K562 (cell line): ENCODE data around the gene PLEKHG5. TPM values are rescaled to one million over a fixed set of nuclear protein-coding genes. Genes with fewer than 3 reads are reported as not detected.
A peak's percentile ranks its signal among the peaks of the same experiment; 100 is the strongest.

Source experiments
- EP300 ChIP-seq: IDR thresholded peaks from 2 replicates; pipeline ENCODE4 v1.6.1; 2012; ENCODE audit warnings: low read length, improper control_type of control experiment
- ESRRB ChIP-seq: fragments of 250-450 bp; sonication (Bioruptor Pico); IDR thresholded peaks from 2 replicates; pipeline ENCODE4 v1.5.0; 2020; ENCODE audit warnings: mild to moderate bottlenecking, moderate library complexity, borderline replicate concordance
- ETS2 ChIP-seq: IDR thresholded peaks from 2 replicates; pipeline ENCODE4 v1.6.1; 2016; ENCODE audit warnings: borderline replicate concordance, missing genetic modification characterization, mild to moderate bottlenecking, moderate library complexity, missing compliant biosample characterization; ENCODE audit not compliant: poor library complexity, severe bottlenecking
- PCBP1 ChIP-seq: fragments of 200-400 bp; formaldehyde crosslinking; IDR thresholded peaks from 2 replicates; pipeline ENCODE4 v1.6.1; 2018; ENCODE audit warnings: mild to moderate bottlenecking, low read depth, low read length; ENCODE audit not compliant: poor library complexity, severe bottlenecking
- TAF7 ChIP-seq: fragments of 450-650 bp; IDR thresholded peaks from 2 replicates; pipeline ENCODE4 v1.6.1; 2016; ENCODE audit warnings: missing genetic modification characterization, missing compliant biosample characterization
- TAF9B ChIP-seq: fragments of 450-650 bp; IDR thresholded peaks from 2 replicates; pipeline ENCODE4 v1.6.1; 2018; ENCODE audit warnings: mild to moderate bottlenecking; ENCODE audit not compliant: partially characterized antibody
- THRAP3 ChIP-seq: fragments of 450-650 bp; IDR thresholded peaks from 2 replicates; pipeline ENCODE4 v1.6.1; 2016; ENCODE audit warnings: mild to moderate bottlenecking, inconsistent platforms, borderline replicate concordance
- ZNF12 ChIP-seq: sonication (generic); formaldehyde crosslinking; IDR thresholded peaks from 2 replicates; pipeline ENCODE4 v1.4.0; 2020; ENCODE audit warnings: mild to moderate bottlenecking, missing genetic modification reagents
- ZNF165 ChIP-seq: fragments of 250-450 bp; sonication (Bioruptor Pico); IDR thresholded peaks from 2 replicates; pipeline ENCODE4 v1.4.0; 2020; ENCODE audit warnings: borderline replicate concordance
- ZNF584 ChIP-seq: fragments of 200-800 bp; sonication (Bioruptor generic); IDR thresholded peaks from 2 replicates; pipeline ENCODE4 v1.6.1; 2016; ENCODE audit warnings: low read depth, mild to moderate bottlenecking, missing genetic modification characterization, missing compliant biosample characterization
- polyA plus RNA-seq, 8 experiments: library from polyadenylated mRNA; depleted of rRNA in 4 of 8; stranded (reverse) in 5 of 8; unstranded in 3 of 8; fragments of >200 nt; fragmentation: Nextera tagmentation in 2 of 8; fragmentation: Illumina TruSeq in 1 of 8; extraction: Ambion mirVana in 2 of 8; extraction: Trizol in 1 of 8; gene quantifications; 2 replicates each; pipeline versions ENCODE4 v1.2.1 to v1.2.3, GENCODE V29; 2011 to 2014; ENCODE audit warnings: inconsistent platforms in 1 of 8, missing spikeins in 1 of 8
- total RNA-seq, 7 experiments: library from RNA; depleted of rRNA in 6 of 7; stranded (reverse); fragments of >200 nt in 6 of 7; fragmentation: Illumina TruSeq in 2 of 7; extraction: Trizol in 2 of 7; gene quantifications; 2 replicates each; pipeline versions ENCODE4 v1.2.1 to v1.2.3, GENCODE V29; 2011 to 2021; ENCODE audit warnings: low replicate concordance in 1 of 7
- TF ChIP-seq, protein P1 (sequence below): fragments of 250-450 bp; sonication (Bioruptor Pico); IDR thresholded peaks from 2 replicates; pipeline ENCODE4 v1.8.0; 2022; ENCODE audit warnings: inconsistent platforms
- TF ChIP-seq, protein P2 (sequence below): sonication (generic); formaldehyde crosslinking; IDR thresholded peaks from 2 replicates; pipeline ENCODE4 v1.4.0; 2020; ENCODE audit warnings: mild to moderate bottlenecking, missing genetic modification reagents
- TF ChIP-seq, protein P3 (sequence below): fragments of 200-800 bp; sonication (Bioruptor generic); IDR thresholded peaks from 2 replicates; pipeline ENCODE4 v1.6.1; 2017; ENCODE audit warnings: missing genetic modification characterization, missing compliant biosample characterization

PLEKHG5 gene
- total and polyA plus RNA-seq, 9 of the 15 experiments (the other 6 are each of a cell fraction or from before 2014, with no cell fraction given) = 0.04 to 0.29 (median 0.09) TPM; not detected in 3

DNA sequence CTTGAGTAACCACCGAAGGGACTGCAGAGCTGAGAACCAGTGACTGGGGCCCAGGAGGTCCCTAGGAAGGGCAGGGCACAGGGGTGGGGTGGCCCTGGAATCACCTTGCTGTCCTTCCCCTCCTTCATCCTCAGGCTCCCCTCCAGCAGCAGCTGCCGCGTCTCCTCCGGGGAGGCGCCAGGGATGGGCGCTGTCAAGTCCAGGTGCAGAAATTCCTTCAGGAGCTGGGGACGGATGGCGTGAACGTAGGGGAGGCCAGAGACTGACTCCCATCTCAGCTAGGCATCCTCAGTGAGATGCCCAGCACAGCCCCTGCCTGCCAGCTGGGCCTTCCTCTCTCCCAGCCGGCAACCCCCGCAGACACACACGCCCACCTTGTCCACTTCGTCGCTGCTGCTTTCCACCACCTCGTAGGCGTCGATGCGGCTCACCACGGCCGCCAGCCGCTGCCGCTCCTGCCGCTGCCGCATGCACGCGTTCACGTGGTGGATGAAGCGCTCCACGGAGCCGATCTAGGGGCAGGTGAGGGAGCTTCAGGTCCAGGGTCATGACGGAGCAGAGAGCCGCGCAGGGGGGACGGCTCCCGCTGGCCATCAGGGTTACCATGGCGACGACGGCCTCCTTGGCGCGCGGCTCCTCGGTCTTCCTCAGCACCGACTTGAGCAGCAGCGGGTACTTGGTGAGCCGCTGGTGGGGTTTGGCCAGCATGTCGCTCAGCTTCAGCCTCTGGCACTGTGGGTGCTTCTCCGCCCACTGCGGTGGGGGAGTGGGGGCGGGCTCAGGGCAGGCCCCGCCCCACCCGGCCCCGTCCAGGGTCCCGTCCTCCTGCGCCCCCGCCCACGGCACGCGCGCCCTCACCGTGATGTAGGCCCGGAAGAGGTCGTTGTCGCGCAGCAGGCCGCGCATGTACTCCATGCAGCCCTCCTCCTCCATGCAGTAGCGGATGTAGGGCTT lies 21.1 kb downstream of the PLEKHG5 start (continued):
- TF ChIP-seq ESRRB (CRISPR knock-in tag) (no peak), EP300 (no peak), TAF9B (no peak), ZNF165 (no peak), ZNF12 (0 out of 2 replicates have a peak, but pooled peaks have one; percentile 28), THRAP3 (no peak), ZNF584 (CRISPR knock-in tag) (no peak), ETS2 (tag) (no peak), TAF7 (tag) (no peak), PCBP1 (no peak)
- TF ChIP-seq, protein P1, sequence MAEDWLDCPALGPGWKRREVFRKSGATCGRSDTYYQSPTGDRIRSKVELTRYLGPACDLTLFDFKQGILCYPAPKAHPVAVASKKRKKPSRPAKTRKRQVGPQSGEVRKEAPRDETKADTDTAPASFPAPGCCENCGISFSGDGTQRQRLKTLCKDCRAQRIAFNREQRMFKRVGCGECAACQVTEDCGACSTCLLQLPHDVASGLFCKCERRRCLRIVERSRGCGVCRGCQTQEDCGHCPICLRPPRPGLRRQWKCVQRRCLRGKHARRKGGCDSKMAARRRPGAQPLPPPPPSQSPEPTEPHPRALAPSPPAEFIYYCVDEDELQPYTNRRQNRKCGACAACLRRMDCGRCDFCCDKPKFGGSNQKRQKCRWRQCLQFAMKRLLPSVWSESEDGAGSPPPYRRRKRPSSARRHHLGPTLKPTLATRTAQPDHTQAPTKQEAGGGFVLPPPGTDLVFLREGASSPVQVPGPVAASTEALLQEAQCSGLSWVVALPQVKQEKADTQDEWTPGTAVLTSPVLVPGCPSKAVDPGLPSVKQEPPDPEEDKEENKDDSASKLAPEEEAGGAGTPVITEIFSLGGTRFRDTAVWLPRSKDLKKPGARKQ (CRISPR knock-in tag) = no peak
- TF ChIP-seq, protein P2, sequence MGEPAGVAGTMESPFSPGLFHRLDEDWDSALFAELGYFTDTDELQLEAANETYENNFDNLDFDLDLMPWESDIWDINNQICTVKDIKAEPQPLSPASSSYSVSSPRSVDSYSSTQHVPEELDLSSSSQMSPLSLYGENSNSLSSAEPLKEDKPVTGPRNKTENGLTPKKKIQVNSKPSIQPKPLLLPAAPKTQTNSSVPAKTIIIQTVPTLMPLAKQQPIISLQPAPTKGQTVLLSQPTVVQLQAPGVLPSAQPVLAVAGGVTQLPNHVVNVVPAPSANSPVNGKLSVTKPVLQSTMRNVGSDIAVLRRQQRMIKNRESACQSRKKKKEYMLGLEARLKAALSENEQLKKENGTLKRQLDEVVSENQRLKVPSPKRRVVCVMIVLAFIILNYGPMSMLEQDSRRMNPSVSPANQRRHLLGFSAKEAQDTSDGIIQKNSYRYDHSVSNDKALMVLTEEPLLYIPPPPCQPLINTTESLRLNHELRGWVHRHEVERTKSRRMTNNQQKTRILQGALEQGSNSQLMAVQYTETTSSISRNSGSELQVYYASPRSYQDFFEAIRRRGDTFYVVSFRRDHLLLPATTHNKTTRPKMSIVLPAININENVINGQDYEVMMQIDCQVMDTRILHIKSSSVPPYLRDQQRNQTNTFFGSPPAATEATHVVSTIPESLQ (CRISPR knock-in tag) = 0 out of 2 replicates have a peak, but pooled peaks have one; percentile 13
- TF ChIP-seq, protein P3, sequence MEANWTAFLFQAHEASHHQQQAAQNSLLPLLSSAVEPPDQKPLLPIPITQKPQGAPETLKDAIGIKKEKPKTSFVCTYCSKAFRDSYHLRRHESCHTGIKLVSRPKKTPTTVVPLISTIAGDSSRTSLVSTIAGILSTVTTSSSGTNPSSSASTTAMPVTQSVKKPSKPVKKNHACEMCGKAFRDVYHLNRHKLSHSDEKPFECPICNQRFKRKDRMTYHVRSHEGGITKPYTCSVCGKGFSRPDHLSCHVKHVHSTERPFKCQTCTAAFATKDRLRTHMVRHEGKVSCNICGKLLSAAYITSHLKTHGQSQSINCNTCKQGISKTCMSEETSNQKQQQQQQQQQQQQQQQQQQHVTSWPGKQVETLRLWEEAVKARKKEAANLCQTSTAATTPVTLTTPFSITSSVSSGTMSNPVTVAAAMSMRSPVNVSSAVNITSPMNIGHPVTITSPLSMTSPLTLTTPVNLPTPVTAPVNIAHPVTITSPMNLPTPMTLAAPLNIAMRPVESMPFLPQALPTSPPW (CRISPR knock-in tag) = 0 out of 2 replicates have a peak, but pooled peaks have one; percentile 6
